Measurements from ENCODE around the gene HBS1L. TPM values are rescaled to one million over a fixed set of nuclear protein-coding genes. Genes with fewer than 3 reads are reported as not detected.

The HBS1L gene
- total RNA-seq, 1 donor from 2014 or later, result 93.4 TPM

GRCh38 chr6:134995536-134995935, 59.1 kb downstream of the HBS1L start:
- Mint-ChIP-seq H3K36me3 (ENCODE audit: unreplicated experiment) (no peaks in the 10 kb centered on the region), H3K4me3 (ENCODE audit: unreplicated experiment) (no peak overlapping the region), H3K9me3 (ENCODE audit: unreplicated experiment) (no peaks in the 10 kb centered on the region), H3K27me3 (ENCODE audit: unreplicated experiment) (no peaks in the 10 kb centered on the region), H3K4me1 (ENCODE audit: low read depth, unreplicated experiment) (no peaks in the 10 kb centered on the region), H3K27ac (ENCODE audit: unreplicated experiment) (no peak overlapping the region)
- no peak for DNase-seq
- TF ChIP-seq CTCF (IDR thresholded peaks at IDR 0.05; ENCODE audit: partially characterized antibody, unreplicated experiment), result no peak

- TF ChIP-seq CTCF (IDR thresholded peaks at IDR 0.05; ENCODE audit: partially characterized antibody, unreplicated experiment), result no peak
- Mint-ChIP-seq H3K9me3 (ENCODE audit: unreplicated experiment) (no peaks in the 10 kb centered on the region), H3K36me3 (ENCODE audit: unreplicated experiment) (no peaks in the 10 kb centered on the region)
These were observed 60.2 kb downstream of the HBS1L start for GRCh38 chr6:134994431-134994830.

GRCh38 chr6:134992155-134992554, 62.5 kb downstream of the HBS1L start:
- Mint-ChIP-seq H3K27ac (ENCODE audit: unreplicated experiment) (no peak overlapping the region), H3K9me3 (ENCODE audit: unreplicated experiment) (no peaks in the 10 kb centered on the region), H3K4me1 (ENCODE audit: low read depth, unreplicated experiment) (peaks cover 5% of the 10 kb centered on the region), H3K27me3 (ENCODE audit: unreplicated experiment) (no peaks in the 10 kb centered on the region), H3K4me3 (ENCODE audit: unreplicated experiment) (no peak overlapping the region), H3K36me3 (ENCODE audit: unreplicated experiment) (no peaks in the 10 kb centered on the region)
- DNase-seq, result no peak
- no peak for TF ChIP-seq CTCF (IDR thresholded peaks at IDR 0.05; ENCODE audit: partially characterized antibody, unreplicated experiment)

More at GRCh38 chr6:134994431-134994830, 60.2 kb downstream of the HBS1L start:
- H3K27me3 Mint-ChIP-seq (ENCODE audit: unreplicated experiment), result no peaks in the 10 kb centered on the region
- H3K4me3 Mint-ChIP-seq (ENCODE audit: unreplicated experiment), result no peak overlapping the region
- no peak for DNase-seq
- H3K27ac Mint-ChIP-seq (ENCODE audit: unreplicated experiment), result no peak overlapping the region
- H3K4me1 Mint-ChIP-seq (ENCODE audit: low read depth, unreplicated experiment), result peaks cover 2% of the 10 kb centered on the region

- Mint-ChIP-seq H3K36me3 (ENCODE audit: unreplicated experiment) (no peaks in the 10 kb centered on the region), H3K4me1 (ENCODE audit: low read depth, unreplicated experiment) (peaks cover 5% of the 10 kb centered on the region), H3K4me3 (ENCODE audit: unreplicated experiment) (no peak overlapping the region), H3K27ac (ENCODE audit: unreplicated experiment) (no peak overlapping the region), H3K27me3 (ENCODE audit: unreplicated experiment) (no peaks in the 10 kb centered on the region), H3K9me3 (ENCODE audit: unreplicated experiment) (no peaks in the 10 kb centered on the region)
- no peak for DNase-seq
- no peak for TF ChIP-seq CTCF (IDR thresholded peaks at IDR 0.05; ENCODE audit: partially characterized antibody, unreplicated experiment)
These were observed 64.4 kb downstream of the HBS1L start for GRCh38 chr6:134990262-134990661.

GRCh38 chr6:134984821-134985220, 69.8 kb downstream of the HBS1L start:
- no peaks in the 10 kb centered on the region for H3K27me3 Mint-ChIP-seq (ENCODE audit: unreplicated experiment)
- H3K4me1 Mint-ChIP-seq (ENCODE audit: low read depth, unreplicated experiment), result peaks cover 5% of the 10 kb centered on the region
- no peaks in the 10 kb centered on the region for H3K9me3 Mint-ChIP-seq (ENCODE audit: unreplicated experiment)
- no peak for TF ChIP-seq CTCF (IDR thresholded peaks at IDR 0.05; ENCODE audit: partially characterized antibody, unreplicated experiment)
- no peak overlapping the region for H3K4me3 Mint-ChIP-seq (ENCODE audit: unreplicated experiment)
- no peaks in the 10 kb centered on the region for H3K36me3 Mint-ChIP-seq (ENCODE audit: unreplicated experiment)
- no peak for DNase-seq
- H3K27ac Mint-ChIP-seq (ENCODE audit: unreplicated experiment), result no peak overlapping the region

Data from glutamatergic neuron (in vitro differentiated cells).